GM19397 (cell line): ENCODE measurements around the gene EEF1AKMT2.
"Not testable (repeated sequence)": the region's sequence is repeated elsewhere in the genome, so short reads cannot be mapped to it uniquely, and the experiment has no call there.

ENCODE experiments used
- ATAC-seq: cut with Tn5 transposase; IDR thresholded peaks from one replicate; pipeline ENCODE4 v1.9.1; 2021; ENCODE audit warnings: mild to moderate bottlenecking, moderate library complexity; ENCODE audit not compliant: unreplicated experiment

The EEF1AKMT2 gene

DNA sequence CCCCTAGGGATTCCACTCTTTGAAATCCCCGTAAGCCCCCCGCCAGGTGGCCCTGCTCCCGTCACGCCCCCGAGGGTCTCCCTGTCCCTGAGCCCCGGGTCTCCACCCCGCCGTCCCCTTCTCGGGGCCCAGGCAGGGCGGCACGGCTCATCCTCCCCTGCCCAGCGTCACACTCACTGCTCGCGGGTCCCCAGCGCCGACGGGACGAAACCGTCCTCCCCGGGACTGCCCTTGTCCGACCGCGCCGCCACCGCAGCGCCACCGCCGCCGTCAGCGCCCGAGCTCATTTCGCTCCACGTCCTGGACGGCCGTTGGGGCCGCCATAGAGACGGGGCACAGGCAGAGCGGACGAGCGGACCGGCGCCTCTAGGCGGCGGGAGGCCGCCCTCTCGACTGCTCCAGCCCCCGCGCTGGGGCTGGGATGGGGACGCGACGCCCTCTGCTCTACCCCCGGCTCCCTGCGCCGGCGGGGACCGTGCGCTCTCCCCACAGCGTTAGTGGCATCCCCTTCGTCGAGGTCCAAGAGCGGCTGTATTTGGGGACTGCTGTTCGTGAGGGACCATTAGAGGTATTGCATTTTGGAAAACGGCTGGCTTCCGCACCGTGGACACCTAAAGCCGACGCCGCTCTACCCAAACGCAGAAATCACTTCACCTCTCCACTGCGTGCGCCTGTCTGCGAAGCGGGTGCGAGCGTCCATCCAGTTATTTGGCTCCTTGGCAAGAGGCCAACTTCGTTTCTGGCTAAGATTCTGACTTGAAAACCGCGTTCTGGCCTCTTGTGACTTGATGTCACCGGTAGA, at the start of gene EEF1AKMT2:
EEF1AKMT2 (minus strand) TSS at position 341 of the 802 bp plus-strand sequence; CDS start at position 287, 54 bp downstream.
- peak; percentile 92 for ATAC-seq

DNA sequence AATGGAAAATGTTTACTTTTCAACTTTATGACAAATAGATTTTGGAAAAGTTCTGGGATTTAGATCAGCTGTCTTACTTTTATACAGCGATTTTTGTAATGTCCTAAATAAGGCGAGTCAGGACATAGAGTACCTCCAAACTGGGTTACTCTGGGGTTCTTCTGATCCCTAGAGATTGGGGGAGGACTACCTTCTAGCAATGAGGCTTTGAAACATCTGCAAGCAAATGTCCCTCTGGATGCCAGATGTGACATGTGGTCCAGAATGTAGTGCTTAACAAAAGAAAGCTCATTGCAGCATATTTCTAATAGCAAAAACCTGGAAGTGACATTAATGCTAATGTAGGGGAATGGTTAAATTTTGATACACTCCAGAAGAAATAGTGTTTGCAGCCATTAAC, 46.0 kb upstream of the EEF1AKMT2 start:
- ATAC-seq: no peak

DNA sequence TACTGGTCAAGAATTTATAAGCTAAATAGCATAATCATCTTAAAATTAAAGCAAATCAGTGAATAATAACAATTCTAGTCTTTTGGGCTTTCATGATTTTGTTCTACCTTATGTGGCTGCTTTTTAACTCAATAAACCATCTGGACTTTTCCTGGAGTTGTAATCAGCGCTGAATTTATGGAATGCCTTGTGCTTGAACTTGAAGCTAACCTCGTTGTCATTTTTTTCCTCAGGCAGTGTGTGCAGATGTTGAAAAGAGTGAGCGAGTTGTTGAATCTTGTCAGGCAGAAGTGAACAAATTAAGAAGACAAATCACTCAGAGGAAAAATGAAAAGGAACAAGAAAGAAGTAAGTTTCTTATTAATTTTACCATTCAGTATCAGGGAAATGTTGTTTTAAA, 39.4 kb upstream of the EEF1AKMT2 start:
- ATAC-seq: no peak

DNA sequence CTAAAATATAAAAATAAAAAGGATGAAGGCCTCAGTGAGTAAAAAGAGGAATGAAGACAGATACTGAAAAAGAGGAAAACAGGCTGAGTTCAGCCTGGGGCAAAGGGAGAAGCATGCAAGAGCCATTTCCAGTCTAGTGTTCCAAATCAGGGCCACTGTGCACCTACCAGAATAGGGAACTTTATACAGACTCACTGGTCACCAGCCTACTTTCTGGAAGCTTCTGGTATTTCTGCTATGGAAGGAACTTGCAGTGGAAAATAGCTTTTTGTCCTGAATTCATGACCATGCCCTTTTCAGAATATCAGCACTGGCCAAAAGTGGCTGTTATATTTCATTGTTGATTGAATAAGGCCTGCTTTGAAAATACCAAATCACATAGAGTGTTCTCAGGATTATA, 38.8 kb upstream of the EEF1AKMT2 start:
- ATAC-seq: no peak

- ATAC-seq: no peak
These were observed 37.9 kb upstream of the EEF1AKMT2 start for GRCh38 chr10:124829447-124830115.

DNA sequence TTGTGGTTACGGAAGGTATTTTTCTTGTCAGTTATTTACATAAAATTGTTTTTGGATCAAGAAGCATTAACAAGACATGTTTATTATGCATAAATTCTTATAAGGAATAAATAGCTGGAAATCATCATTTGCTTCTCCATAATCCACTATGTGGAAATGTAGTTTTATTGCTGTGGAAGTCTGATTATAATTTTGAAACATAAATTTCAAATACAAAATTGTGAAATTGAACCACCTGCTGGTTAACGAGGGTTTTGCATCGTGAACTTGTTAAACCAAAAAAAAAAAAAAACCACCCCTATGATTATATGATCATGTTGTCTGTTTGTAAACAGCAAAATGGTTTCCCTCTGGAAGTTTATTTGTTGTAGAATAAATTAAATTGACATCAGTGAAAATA, 35.8 kb upstream of the EEF1AKMT2 start:
- no peak for ATAC-seq

- no peak for ATAC-seq
These were observed 34.6 kb upstream of the EEF1AKMT2 start for GRCh38 chr10:124826262-124826661.

GRCh38 chr10:124825702-124826101, 34.0 kb upstream of the EEF1AKMT2 start:
- ATAC-seq: no peak

DNA sequence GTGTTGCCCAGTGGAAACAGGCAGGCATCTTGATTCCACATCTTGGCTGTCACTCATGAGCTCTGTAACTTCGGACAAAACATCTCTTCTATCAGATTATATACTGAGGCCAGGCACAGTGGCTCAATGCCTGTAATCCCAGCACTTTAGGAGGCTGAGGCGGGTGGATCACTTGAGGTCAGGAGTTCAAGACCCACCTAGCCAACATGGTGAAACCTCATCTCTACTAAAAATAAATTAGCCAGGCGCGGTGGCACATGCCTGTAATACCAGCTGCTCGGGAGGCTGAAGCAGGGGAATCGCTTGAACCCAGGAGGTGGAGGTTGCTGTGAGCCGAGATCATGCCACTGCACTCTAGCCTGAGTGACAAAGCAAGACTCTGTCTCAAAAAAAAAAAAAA, 33.2 kb upstream of the EEF1AKMT2 start:
- ATAC-seq: not testable (repeated sequence)

GRCh38 chr10:124824507-124824906, 32.8 kb upstream of the EEF1AKMT2 start:
- ATAC-seq: no peak

DNA sequence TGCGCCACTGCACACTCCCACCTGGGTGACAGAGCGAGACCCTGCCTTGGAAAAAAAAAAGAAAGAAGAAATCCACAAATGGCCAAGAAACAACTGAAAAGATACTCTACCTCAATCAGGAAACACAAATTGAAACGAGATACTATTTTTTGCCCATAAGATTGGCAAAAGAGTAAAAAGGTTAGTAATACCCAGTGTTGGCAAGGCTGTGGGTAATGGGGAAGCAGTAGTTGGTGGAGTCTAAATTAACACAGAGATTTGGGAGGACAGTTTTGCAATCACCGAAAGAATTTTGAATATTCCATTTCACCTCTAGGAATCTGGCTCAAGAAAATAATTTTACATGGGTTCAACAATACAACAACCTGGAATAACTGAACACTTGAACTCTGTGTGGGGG, 29.8 kb upstream of the EEF1AKMT2 start:
- no peak for ATAC-seq

- ATAC-seq: no peak
These were observed 28.4 kb upstream of the EEF1AKMT2 start for GRCh38 chr10:124820121-124820520.

- ATAC-seq: peak; percentile 15
These were observed 10.6 kb upstream of the EEF1AKMT2 start for GRCh38 chr10:124802313-124802675.

DNA sequence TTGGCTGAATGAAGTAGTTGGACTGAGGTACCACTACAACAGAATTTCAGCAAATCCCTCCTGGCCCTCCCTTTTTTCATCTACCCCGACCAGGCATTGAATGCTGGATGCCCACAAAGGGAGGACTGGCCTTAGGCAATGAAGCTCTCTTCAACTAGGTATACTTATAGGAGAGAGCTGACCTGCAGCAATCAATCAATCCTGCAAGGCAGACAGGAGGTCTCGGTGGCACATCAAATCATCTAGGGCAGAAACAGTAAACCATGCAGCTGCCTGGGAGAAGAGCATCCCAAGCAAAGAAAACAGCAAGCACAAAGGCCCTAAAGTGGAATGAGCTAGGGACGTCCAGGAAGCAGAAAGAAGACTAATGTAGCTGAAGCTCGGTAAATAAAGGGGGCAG, 7.5 kb upstream of the EEF1AKMT2 start:
- no peak for ATAC-seq

DNA sequence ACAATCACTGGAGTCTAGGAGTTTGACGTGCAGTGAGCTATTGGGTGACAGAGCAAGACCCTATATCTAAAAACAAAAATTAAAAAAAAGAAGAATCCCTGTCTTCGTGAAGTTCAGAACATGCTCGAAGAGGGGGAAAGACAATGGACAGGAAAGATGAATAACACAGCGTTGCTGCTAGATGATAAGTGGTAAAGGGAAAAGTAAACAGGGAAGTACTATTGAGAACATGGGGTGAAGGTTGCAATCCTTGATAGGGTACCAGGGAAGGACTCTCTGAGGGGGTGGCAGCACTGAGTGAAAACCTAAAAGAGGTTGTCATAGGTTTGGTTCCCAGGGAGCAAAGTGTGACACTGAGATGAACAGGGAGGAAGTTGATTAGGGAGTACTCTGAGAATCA, 7.1 kb upstream of the EEF1AKMT2 start:
- no peak for ATAC-seq

DNA sequence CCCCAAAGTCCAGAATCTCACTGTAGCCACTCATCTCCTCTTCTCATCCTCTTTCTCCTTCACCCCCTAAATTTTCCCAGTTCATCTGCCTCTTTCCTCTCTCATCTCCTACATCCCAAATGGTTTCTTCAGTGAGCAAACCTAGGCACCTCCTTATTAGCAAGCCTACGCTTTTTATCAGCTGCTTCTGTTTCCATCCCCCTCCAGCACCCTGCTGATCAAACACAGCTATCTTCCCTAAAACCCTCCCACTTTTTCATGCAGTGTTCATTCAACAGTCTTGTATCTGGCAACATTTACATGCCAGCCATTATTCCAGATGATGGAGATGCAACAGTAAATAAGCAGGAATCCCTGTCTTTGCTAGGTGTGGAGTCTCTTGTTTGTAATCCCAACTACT, 6.7 kb upstream of the EEF1AKMT2 start:
- no peak for ATAC-seq

DNA sequence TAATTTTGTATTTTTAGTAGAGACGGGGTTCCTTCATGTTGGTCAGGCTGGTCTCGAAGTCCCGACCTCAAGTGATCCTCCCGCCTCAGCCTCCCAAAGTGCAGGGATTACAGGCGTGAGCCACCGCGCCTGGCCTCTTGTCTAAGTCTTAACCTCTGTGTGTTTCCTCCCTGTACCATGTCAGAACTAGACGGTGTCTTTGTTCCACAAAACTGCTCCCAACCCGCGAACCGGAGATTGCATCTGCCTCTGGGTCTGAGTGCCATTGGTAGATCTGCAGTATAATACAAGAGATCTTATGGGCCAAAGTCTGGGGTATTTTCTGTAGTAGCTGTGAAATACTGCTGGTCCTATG, 1.3 kb upstream of the EEF1AKMT2 start:
- no peak for ATAC-seq

DNA sequence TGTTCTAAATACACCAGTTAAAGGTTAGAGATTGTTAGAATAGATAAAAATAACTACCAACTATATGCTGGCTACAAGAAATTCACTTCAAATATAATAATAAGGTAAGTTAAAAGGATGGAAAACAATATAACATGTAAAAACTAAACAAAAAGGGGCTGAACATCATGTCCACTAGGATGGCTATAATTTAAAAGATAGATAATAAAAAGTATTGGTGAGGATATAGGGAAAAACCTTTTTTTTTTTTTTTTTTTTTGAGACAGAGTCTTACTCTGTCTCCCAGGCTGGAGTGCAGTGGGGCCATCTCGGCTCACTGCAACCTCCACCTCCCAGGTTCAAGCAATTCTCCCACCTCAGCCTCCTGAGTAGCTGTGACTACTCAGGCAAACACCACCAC, 8.8 kb downstream of the EEF1AKMT2 start:
- ATAC-seq: not testable (repeated sequence)

GRCh38 chr10:124768791-124769190, 22.9 kb downstream of the EEF1AKMT2 start:
- no peak for ATAC-seq

- no peak for ATAC-seq
These were observed 26.4 kb downstream of the EEF1AKMT2 start for GRCh38 chr10:124765256-124765655.

DNA sequence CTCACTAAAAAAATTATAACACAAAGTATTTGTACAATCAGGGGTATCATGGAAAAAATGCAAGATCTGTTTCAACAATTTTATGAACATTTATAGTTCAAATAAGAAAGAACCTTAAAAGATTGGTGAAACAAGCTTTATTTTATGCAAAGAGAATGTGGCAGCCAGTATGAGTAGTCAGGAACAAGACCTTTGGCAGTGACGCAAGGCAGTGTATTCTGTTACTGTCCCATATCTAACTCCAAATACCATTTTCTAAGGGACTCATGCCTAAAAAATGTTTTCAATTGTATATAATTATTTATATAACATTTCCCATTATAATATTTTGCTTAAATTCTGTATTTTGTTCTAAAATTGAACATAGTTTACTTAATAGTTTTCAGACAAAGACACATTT, 28.4 kb downstream of the EEF1AKMT2 start:
- no peak for ATAC-seq

DNA sequence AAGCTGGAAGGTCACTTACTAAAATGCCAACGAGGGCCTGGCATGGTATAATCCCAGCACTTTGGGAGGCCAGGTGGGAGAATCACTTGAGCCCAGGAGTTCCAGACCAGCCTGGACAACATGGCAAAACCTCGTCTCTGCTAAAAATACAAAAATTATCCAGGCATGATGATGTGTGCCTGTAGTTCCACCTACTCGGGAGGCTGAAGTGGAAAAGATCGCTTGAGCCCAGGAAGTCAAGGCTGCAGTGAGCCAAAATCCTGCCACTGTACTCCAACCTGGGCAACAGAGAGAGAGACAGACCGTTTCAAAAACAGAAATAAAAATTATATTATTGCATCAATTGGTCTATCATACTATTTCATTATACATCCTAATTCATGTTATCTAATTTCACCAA, 29.4 kb downstream of the EEF1AKMT2 start:
- ATAC-seq: no peak
